SKM-1 (cell line): ENCODE measurements around the gene DDX52.
"Not testable (repeated sequence)": the region's sequence is repeated elsewhere in the genome, so short reads cannot be mapped to it uniquely, and the experiment has no call there.

Experiments used
- DNase-seq: peaks from one replicate; lab custom pipeline; 2025; ENCODE audit not compliant: unreplicated experiment; lab: John Stamatoyannopoulos, UW

DDX52 gene, protein sequence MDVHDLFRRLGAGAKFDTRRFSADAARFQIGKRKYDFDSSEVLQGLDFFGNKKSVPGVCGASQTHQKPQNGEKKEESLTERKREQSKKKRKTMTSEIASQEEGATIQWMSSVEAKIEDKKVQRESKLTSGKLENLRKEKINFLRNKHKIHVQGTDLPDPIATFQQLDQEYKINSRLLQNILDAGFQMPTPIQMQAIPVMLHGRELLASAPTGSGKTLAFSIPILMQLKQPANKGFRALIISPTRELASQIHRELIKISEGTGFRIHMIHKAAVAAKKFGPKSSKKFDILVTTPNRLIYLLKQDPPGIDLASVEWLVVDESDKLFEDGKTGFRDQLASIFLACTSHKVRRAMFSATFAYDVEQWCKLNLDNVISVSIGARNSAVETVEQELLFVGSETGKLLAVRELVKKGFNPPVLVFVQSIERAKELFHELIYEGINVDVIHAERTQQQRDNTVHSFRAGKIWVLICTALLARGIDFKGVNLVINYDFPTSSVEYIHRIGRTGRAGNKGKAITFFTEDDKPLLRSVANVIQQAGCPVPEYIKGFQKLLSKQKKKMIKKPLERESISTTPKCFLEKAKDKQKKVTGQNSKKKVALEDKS

DNA sequence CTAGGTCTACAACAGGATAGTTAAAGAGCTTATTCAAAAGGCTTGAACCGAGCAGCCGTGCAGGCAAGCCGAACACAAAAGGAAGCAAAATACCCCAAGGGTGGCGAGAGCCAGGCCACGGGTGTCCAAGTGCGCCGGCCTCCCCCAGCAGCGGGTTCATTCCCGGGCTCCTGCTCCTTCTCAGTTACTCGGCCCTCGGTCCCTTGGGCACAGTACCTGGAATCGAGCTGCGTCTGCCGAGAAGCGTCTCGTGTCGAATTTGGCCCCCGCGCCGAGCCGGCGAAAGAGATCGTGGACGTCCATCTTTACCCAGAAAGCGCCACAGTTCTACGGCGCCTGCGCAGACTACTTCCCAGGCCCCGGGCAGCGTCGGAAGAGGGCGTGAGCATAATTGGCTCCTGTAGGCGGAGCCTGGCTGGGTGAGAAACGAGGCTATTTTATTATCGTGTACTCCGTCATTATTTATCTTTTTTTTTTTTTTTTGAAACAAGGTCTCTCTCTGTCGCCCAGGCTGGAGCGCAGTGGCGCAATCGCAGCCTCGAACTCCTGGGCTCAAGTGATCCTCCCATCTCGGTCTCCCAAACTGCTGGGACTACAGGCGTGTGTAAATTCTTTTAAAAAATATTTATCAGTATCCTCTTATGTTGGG, at the start of gene DDX52:
TSS of gene DDX52 (minus strand) at position 329 of the 649 bp plus-strand sequence. CDS start at position 303, 26 bp downstream.
- DNase-seq = peak; percentile 82

GRCh38 chr17:37691807-37692206, 48.6 kb upstream of the DDX52 start:
- no peak for DNase-seq

GRCh38 chr17:37689317-37689716, 46.1 kb upstream of the DDX52 start:
- DNase-seq = no peak

- no peak for DNase-seq
Measured at GRCh38 chr17:37683454-37683984, 40.3 kb upstream of the DDX52 start.

- no peak for DNase-seq
Measured at GRCh38 chr17:37682007-37682406, 38.8 kb upstream of the DDX52 start.

GRCh38 chr17:37679995-37680394, 36.7 kb upstream of the DDX52 start:
- DNase-seq = not testable (repeated sequence)

GRCh38 chr17:37678036-37678435, 34.8 kb upstream of the DDX52 start:
- DNase-seq = no peak

DNA sequence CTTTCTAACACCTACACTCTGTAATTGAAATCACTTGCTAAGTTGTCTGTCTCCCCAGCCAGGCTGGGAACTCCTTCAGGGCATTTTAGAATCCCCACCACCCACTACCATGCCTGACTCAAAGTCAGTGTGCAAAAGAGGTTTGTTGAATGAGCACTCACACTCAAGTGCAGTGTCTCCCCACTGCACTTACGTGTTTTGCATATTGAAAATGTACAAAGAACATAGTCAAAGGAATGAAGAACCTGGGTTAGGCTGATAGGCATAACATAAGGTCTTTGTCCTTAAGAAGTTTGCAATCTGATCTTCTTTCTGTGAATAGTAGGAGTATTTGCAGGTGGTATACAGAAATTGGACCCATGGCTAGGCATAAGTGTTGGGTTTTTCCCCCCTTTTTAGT, 33.8 kb upstream of the DDX52 start:
- no peak for DNase-seq

DNA sequence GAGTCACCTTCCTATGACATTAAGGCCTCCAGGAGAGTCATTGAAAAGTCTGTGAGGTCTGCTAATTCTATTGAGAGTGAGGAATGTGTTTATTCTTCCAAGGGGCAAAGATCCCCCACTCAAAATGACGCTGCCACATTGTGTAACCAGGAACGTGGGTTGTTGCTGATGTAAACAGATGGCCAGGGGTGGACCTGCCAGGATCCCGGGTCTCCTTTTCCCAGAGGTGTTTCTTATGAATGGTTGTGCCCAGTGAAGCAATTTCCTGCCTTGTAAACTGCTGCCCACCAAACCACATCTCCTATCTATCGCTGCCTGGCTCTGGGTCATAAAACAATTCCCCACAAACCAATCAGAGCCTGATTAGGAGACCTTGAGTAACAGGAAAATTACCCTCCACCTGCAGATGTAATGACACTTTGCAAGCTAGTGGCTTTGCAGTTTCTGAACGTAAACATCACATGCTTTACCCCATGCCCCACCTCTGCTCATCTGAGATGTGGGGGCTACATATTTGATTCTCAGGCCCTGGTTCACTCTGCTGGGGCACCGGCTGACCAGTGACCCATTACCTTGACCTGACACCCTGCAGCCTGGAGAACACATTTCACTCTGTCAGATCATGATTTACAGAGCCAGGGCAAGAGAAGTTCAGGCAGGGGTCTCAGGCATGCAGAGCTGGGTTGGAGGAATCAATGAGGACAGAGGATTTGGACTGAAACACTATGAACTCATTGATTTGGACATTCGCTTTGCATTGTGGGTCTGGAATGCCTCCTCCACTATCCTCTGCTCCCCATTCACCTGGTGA, 33.1 kb upstream of the DDX52 start:
- DNase-seq = no peak

- DNase-seq = no peak
Measured at GRCh38 chr17:37674511-37674910, 31.3 kb upstream of the DDX52 start.

GRCh38 chr17:37673386-37673785, 30.1 kb upstream of the DDX52 start:
- no peak for DNase-seq

DNA sequence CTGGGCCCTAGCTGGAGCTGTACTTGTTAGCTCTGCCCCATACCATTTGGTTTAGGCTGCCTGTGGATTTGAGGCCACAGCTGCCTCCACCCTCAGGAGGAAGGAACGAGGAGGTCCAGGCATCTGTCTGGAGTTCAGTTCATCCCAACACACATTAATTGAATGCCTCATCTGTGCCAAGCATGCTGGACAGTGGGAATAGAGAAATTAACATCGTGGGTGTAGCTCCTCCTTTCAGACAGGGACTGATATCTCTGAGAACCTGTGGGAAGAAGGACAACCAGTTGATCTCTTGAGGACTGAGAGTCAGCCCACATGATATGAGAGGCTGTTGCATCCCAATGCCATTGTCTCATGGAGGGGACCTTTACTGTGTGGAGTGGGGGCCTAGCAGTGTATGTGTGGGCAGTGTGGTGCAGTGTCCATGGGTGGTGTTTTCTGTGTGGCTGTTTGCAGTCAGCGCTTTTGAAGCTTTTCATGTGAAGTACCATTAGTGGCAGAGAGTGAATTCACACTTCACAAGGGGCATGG, 29.4 kb upstream of the DDX52 start:
- no peak for DNase-seq

GRCh38 chr17:37671824-37672547, 28.7 kb upstream of the DDX52 start:
- DNase-seq = no peak

GRCh38 chr17:37671028-37671823, 28.0 kb upstream of the DDX52 start:
- no peak for DNase-seq

GRCh38 chr17:37667039-37667438, 23.8 kb upstream of the DDX52 start:
- DNase-seq = no peak

GRCh38 chr17:37664214-37664613, 21.0 kb upstream of the DDX52 start:
- no peak for DNase-seq

GRCh38 chr17:37662353-37662752, 19.1 kb upstream of the DDX52 start:
- DNase-seq = no peak

DNA sequence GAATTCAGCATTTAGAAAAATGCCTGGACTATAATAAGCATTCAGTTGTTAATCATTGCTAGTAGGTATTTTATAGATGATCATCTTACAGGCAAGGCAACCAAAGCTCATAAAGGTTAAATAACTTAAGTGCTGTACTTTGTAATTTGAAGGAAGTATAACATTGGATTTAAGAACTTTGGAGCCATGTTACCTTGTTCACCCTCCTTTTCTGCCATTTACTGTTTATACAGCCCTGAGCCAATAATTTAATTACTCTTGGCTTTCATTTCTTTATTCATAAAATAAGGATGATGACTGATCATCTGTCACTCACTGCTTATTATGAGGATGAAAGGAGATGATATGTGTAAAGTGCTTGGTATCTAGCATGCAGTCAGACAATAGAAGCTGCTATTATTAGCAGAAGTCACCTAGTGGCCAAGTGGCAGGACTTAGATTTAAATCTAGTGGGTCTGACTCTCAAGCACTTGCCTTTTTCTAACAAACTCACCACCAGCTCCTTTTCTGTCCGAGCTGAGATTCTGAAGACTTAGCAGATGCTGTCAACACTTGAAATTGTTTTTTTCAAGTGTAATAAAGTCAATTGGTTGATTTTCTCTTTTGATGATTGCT, 18.3 kb upstream of the DDX52 start:
- no peak for DNase-seq

DNA sequence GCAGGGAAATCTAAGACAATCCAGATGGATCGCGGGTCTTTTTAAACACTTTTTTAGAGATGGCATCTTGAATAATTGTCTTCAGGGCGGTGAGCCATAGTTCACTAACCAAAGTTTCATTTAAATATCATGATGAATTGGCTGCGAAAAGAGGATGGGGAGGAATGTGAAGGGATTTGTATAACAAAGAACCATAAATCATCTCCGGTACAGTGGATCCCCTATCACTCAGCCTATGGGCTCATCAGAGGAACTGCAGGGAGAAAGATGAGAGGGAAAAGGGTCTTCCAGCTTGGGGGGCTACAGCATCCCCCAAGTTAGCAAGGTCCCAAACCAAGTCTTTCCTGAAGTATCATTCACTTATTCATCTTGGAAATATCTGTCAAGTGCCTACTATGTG, 16.7 kb upstream of the DDX52 start:
- no peak for DNase-seq
